Natural killer cell (primary cell): ENCODE results near the gene LSM3. TPM values are rescaled to one million over a fixed set of nuclear protein-coding genes. Genes with fewer than 3 reads are reported as not detected.

ENCODE experiments used
- ATAC-seq, 3 donors: fragments of 150-1000 bp in 2 of 3; fragments of 200-7000 bp in 1 of 3; cut with Tn5 transposase; 1 replicate in 1 of 3; 2 replicates in 2 of 3; pipeline ENCODE4 v1.10.0; 2021; ENCODE audit warnings: mild to moderate bottlenecking in 2 of 3, moderate library complexity in 2 of 3
- DNase-seq, 2 donors: peaks; one replicate each; pipeline versions ENCODE4 v3.0.0 to v3.0.0-alpha.2; 2013 to 2021; ENCODE audit warnings: mixed read lengths in 1 of 2
- H3K27ac ChIP-seq: one replicate; pipeline ENCODE4 v1.5.1; 2013; ENCODE audit warnings: mild to moderate bottlenecking, low read length
- H3K27me3 ChIP-seq: one replicate; pipeline ENCODE4 v1.6.1; 2013; ENCODE audit warnings: low read length; ENCODE audit not compliant: control insufficient read depth, insufficient read depth
- H3K36me3 ChIP-seq: one replicate; pipeline ENCODE4 v1.6.1; 2013; ENCODE audit warnings: low read length; ENCODE audit not compliant: control insufficient read depth, insufficient read depth
- H3K4me1 ChIP-seq: one replicate; pipeline ENCODE4 v1.6.1; 2013; ENCODE audit warnings: low read length; ENCODE audit not compliant: control insufficient read depth, insufficient read depth
- H3K4me3 ChIP-seq: one replicate; pipeline ENCODE4 v1.5.1; 2013; ENCODE audit warnings: low read length
- H3K9me3 ChIP-seq: one replicate; pipeline ENCODE4 v1.6.1; 2013; ENCODE audit warnings: low read length; ENCODE audit not compliant: control insufficient read depth, insufficient read depth
- H3K27ac Mint-ChIP-seq, 2 donors: one replicate each; pipeline ENCODE4 v1.8.0; 2022; ENCODE audit warnings: mild to moderate bottlenecking in 2 of 2, mixed read lengths in 2 of 2, moderate library complexity in 1 of 2
- H3K27me3 Mint-ChIP-seq, 2 donors: one replicate each; pipeline ENCODE4 v1.8.0; 2022; ENCODE audit warnings: low read depth in 2 of 2, mixed read lengths in 2 of 2
- H3K36me3 Mint-ChIP-seq: one replicate; pipeline ENCODE4 v1.8.0; 2022; ENCODE audit warnings: mixed read lengths
- H3K4me1 Mint-ChIP-seq, 2 donors: one replicate each; pipeline ENCODE4 v1.8.0; 2022; ENCODE audit warnings: mixed read lengths in 2 of 2
- H3K4me3 Mint-ChIP-seq: one replicate; pipeline ENCODE4 v1.8.0; 2022; ENCODE audit warnings: mild to moderate bottlenecking, moderate library complexity, mixed read lengths
- H3K9me3 Mint-ChIP-seq, 2 donors: one replicate each; pipeline ENCODE4 v1.8.0; 2022; ENCODE audit warnings: mixed read lengths in 2 of 2
- WGBS: methylation state at CpG from one replicate; pipeline ENCODE4 v1.1.7; 2013; ENCODE audit warnings: missing lambda C conversion rate; ENCODE audit not compliant: insufficient coverage; 5-methylcytosine and 5-hydroxymethylcytosine counted together
- intact Hi-C: fragments of 100-400 bp; cut with micrococcal nuclease; formaldehyde crosslinking; loops from one replicate; pipeline ENCODE4 v1.14.2; 2022
- total RNA-seq, 4 donors: library from RNA; stranded (reverse); fragments of 120-200 nt in 1 of 4; gene quantifications; one replicate each; pipeline versions ENCODE4 v1.2.3 to v1.2.4, GENCODE V29; 2013 to 2022
- TF ChIP-seq, protein P1 (sequence below): fragments of 200-600 bp; IDR thresholded peaks from one replicate; pipeline ENCODE4 v1.8.0; 2022; ENCODE audit warnings: antibody characterized with exemption

The LSM3 gene
- total RNA-seq, 3 donors from 2014 or later (not counting 1 experiment from before 2014, with no cell fraction given), result 7.6 to 9.1 (median 8.9) TPM

- H3K36me3 ChIP-seq, result peaks cover 44% of the 10 kb centered on the region
- no peaks in the 10 kb centered on the region for H3K27me3 ChIP-seq
- TF ChIP-seq, protein P1, sequence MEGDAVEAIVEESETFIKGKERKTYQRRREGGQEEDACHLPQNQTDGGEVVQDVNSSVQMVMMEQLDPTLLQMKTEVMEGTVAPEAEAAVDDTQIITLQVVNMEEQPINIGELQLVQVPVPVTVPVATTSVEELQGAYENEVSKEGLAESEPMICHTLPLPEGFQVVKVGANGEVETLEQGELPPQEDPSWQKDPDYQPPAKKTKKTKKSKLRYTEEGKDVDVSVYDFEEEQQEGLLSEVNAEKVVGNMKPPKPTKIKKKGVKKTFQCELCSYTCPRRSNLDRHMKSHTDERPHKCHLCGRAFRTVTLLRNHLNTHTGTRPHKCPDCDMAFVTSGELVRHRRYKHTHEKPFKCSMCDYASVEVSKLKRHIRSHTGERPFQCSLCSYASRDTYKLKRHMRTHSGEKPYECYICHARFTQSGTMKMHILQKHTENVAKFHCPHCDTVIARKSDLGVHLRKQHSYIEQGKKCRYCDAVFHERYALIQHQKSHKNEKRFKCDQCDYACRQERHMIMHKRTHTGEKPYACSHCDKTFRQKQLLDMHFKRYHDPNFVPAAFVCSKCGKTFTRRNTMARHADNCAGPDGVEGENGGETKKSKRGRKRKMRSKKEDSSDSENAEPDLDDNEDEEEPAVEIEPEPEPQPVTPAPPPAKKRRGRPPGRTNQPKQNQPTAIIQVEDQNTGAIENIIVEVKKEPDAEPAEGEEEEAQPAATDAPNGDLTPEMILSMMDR, result no peak
- no peak overlapping the region for H3K4me3 ChIP-seq
- DNase-seq, result no peak
- WGBS, result 97% methylated on average over 14 of the region's 14 CpGs
- peaks cover 8% of the 10 kb centered on the region for H3K36me3 Mint-ChIP-seq
- peak overlapping the region; percentile 69 to 95 for H3K27ac Mint-ChIP-seq
- peaks cover 31% of the 10 kb centered on the region for H3K4me1 ChIP-seq
- ATAC-seq, result no peak
- intact Hi-C loops, result no loop called here
- no peaks in the 10 kb centered on the region for H3K9me3 Mint-ChIP-seq
- no peak overlapping the region for H3K4me3 Mint-ChIP-seq
- peaks cover 33 to 34% of the 10 kb centered on the region in 2 donors for H3K4me1 Mint-ChIP-seq
- no peaks in the 10 kb centered on the region for H3K27me3 Mint-ChIP-seq
- no peaks in the 10 kb centered on the region for H3K9me3 ChIP-seq
- no peak overlapping the region for H3K27ac ChIP-seq
These were observed 39.5 kb upstream of the LSM3 start for GRCh38 chr3:14138878-14139655.

DNA sequence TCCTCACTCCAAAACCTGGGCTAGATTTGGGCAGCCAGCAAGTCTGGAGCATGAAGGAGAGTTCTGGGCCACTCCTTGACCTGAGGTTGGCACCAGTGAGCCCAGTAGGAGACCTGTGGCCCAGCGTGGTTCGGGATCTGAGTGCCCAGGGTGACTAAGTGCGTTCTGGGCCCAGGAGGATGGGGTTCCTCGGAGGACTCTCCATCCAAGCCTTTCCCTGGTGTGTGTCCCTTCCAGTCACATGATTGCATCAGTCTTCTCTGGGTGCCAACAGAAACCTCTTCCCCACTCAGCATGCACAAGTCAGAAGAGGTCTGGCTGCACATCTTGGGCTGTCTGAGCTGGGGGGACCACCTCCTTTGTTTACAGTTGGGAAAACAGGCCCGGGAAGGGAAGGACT lies 38.8 kb upstream of the LSM3 start:
- 99% methylated on average over 5 of the region's 5 CpGs for WGBS
- H3K27me3 ChIP-seq, result no peaks in the 10 kb centered on the region
- H3K9me3 ChIP-seq, result no peaks in the 10 kb centered on the region
- H3K36me3 ChIP-seq, result peaks cover 37% of the 10 kb centered on the region
- intact Hi-C loops, result loop anchor here (5.0 to 10.0 kb wide), 2 partner anchors 1127 to 1655 kb away; partner anchors contain the start of gene ANKRD28
- peak overlapping the region; percentile 69 to 95 for H3K27ac Mint-ChIP-seq
- no peaks in the 10 kb centered on the region for H3K9me3 Mint-ChIP-seq
- H3K36me3 Mint-ChIP-seq, result peaks cover 8% of the 10 kb centered on the region
- H3K4me3 ChIP-seq, result no peak overlapping the region
- DNase-seq (no peak), ATAC-seq (no peak)
- peaks cover 40 to 41% of the 10 kb centered on the region in 2 donors for H3K4me1 Mint-ChIP-seq
- no peak overlapping the region for H3K27ac ChIP-seq
- peaks cover 38% of the 10 kb centered on the region for H3K4me1 ChIP-seq
- TF ChIP-seq, protein P1, result no peak
- no peaks in the 10 kb centered on the region for H3K27me3 Mint-ChIP-seq
- H3K4me3 Mint-ChIP-seq, result no peak overlapping the region

- Histone ChIP-seq H3K27ac (peak overlapping the region; percentile 97), H3K4me1 (peaks cover 47% of the 10 kb centered on the region)
- H3K4me1 Mint-ChIP-seq, result peaks cover 47 to 48% of the 10 kb centered on the region in 2 donors
These were observed 37.9 kb upstream of the LSM3 start for GRCh38 chr3:14140668-14141067.

More at GRCh38 chr3:14140668-14141067, 37.9 kb upstream of the LSM3 start:
- Mint-ChIP-seq H3K4me3 (no peak overlapping the region), H3K9me3 (no peaks in the 10 kb centered on the region), H3K27me3 (no peaks in the 10 kb centered on the region), H3K27ac (peak overlapping the region; percentile 95 to 100), H3K36me3 (peaks cover 6% of the 10 kb centered on the region)
- Histone ChIP-seq H3K9me3 (no peaks in the 10 kb centered on the region), H3K27me3 (no peaks in the 10 kb centered on the region), H3K4me3 (no peak overlapping the region), H3K36me3 (peaks cover 32% of the 10 kb centered on the region)
- WGBS, result 93% methylated on average over 2 of the region's 2 CpGs
- ATAC-seq (no peak), DNase-seq (no peak)
- intact Hi-C loops, result loop anchor here (5.0 to 10.0 kb wide), 2 partner anchors 1128 to 1654 kb away; partner anchors contain the start of gene ANKRD28
- TF ChIP-seq, protein P1, result no peak
